Activated CD8-positive, alpha-beta T cell treated with anti-CD3 and anti-CD28 coated beads for 36 hours (primary cell): ENCODE results near the gene NUBP2. TPM values are rescaled to one million over a fixed set of nuclear protein-coding genes. Genes with fewer than 3 reads are reported as not detected.

Source experiments
- ATAC-seq: fragments of 200-7000 bp; cut with Tn5 transposase; one replicate; pipeline ENCODE4 v1.10.0; 2021; ENCODE audit warnings: mild to moderate bottlenecking, moderate library complexity
- CTCF ChIA-PET: fragments of 350-600 bp; sonication (Branson Sonifier 250); formaldehyde crosslinking; loops from one replicate; lab custom pipeline; 2021; ENCODE audit warnings: antibody characterized with exemption; lab: Charles Lee
- POLR2A ChIA-PET: fragments of 350-600 bp; sonication (Branson Sonifier 250); formaldehyde crosslinking; loops from one replicate; lab custom pipeline; 2021; ENCODE audit warnings: antibody characterized with exemption; lab: Charles Lee
- DNase-seq: peaks from one replicate; pipeline ENCODE4 v3.0.0-alpha.2; 2020
- H3K27ac Mint-ChIP-seq: one replicate; pipeline ENCODE4 v1.8.0; 2021; ENCODE audit warnings: mild to moderate bottlenecking, mixed read lengths
- H3K27me3 Mint-ChIP-seq: one replicate; pipeline ENCODE4 v1.8.0; 2021; ENCODE audit warnings: mixed read lengths
- H3K36me3 Mint-ChIP-seq: one replicate; pipeline ENCODE4 v1.8.0; 2021; ENCODE audit warnings: low read depth, mixed read lengths
- H3K4me1 Mint-ChIP-seq: one replicate; pipeline ENCODE4 v1.8.0; 2021; ENCODE audit warnings: low read depth, mixed read lengths
- H3K4me3 Mint-ChIP-seq: one replicate; pipeline ENCODE4 v1.8.0; 2021; ENCODE audit warnings: mild to moderate bottlenecking, moderate library complexity, mixed read lengths
- H3K9me3 Mint-ChIP-seq: one replicate; pipeline ENCODE4 v1.8.0; 2021; ENCODE audit warnings: mixed read lengths
- intact Hi-C: fragments of 100-400 bp; cut with micrococcal nuclease; formaldehyde crosslinking; loops from one replicate; pipeline ENCODE4 v1.10.0; 2022
- total RNA-seq, 2 experiments: library from RNA; stranded (reverse); gene quantifications; one replicate each; pipeline ENCODE4 v1.2.3, GENCODE V29; 2021
- TF ChIP-seq, protein P1 (sequence below): fragments of 200-600 bp; IDR thresholded peaks from one replicate; pipeline ENCODE4 v1.8.0; 2022; ENCODE audit warnings: antibody characterized with exemption, mild to moderate bottlenecking

NUBP2 gene
- total RNA-seq, 2 experiments from 2014 or later: 43.5 to 45.0 TPM

DNA sequence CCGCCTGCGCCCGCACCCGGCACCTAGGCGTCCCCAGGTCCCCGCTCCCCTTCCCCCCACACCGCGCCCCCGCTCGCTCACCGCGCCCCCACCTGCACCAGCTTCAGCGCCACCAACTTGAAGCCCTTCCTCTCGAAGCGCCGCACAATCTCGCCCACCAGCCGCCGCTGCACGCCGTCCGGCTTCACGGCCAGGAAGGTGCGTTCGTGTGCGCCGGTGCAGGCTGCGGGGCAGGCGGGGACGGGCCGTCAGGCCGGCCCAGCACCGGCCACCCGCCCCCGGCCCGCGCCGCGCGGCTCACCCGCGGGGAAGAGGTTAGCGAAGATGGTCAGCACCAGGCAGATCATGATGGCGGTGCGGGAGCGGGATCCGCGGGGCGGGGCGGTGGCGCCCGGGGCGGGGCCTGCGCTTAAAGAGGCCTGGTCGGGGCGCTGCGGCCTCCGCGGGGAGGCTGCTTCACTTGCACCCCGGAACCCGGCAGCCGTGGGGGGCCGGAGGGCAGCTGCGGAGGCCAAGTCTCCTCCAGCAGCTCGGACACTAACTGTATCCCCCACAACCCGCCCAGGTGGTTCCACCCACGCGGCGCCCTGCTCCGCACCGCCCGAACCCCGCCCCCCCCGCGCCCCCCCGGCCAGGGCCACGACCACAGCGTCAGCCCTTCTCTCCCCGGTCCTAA is 11.4 kb upstream of the NUBP2 start, which contains the start of gene NME3:
Gene NME3 (minus strand): TSS at position 356 of the 676 bp plus-strand sequence. CDS start 9 bp downstream, at position 347.
- Mint-ChIP-seq H3K36me3 (peaks cover 12% of the 10 kb centered on the region), H3K4me1 (peaks cover 14% of the 10 kb centered on the region), H3K9me3 (no peaks in the 10 kb centered on the region), H3K27ac (peak within 1 kb of the TSS; percentile 99), H3K4me3 (peak within 1 kb of the TSS; percentile 100), H3K27me3 (no peaks in the 10 kb centered on the region)
- ATAC-seq: peak; percentile 58
- ChIA-PET POLR2A (interaction anchor here (0.8 to 3.2 kb wide), 21 partner anchors 8 to 194 kb away, joined by 3 to 18 read pairs (median 5); partner anchors contain the start of genes CRAMP1, FAHD1, HAGH and IFT140), CTCF (interaction anchor here (3.4 kb wide), 1 partner anchor 11 kb away, joined by 36 read pairs; the partner anchor contains the start of genes NUBP2 and SPSB3)
- DNase-seq: peak; percentile 85
- intact Hi-C loops: loop anchor here (1.0 kb wide), 1 partner anchor 11 kb away; the partner anchor contains the start of genes NUBP2 and SPSB3
- TF ChIP-seq, protein P1, sequence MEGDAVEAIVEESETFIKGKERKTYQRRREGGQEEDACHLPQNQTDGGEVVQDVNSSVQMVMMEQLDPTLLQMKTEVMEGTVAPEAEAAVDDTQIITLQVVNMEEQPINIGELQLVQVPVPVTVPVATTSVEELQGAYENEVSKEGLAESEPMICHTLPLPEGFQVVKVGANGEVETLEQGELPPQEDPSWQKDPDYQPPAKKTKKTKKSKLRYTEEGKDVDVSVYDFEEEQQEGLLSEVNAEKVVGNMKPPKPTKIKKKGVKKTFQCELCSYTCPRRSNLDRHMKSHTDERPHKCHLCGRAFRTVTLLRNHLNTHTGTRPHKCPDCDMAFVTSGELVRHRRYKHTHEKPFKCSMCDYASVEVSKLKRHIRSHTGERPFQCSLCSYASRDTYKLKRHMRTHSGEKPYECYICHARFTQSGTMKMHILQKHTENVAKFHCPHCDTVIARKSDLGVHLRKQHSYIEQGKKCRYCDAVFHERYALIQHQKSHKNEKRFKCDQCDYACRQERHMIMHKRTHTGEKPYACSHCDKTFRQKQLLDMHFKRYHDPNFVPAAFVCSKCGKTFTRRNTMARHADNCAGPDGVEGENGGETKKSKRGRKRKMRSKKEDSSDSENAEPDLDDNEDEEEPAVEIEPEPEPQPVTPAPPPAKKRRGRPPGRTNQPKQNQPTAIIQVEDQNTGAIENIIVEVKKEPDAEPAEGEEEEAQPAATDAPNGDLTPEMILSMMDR: no peak

DNA sequence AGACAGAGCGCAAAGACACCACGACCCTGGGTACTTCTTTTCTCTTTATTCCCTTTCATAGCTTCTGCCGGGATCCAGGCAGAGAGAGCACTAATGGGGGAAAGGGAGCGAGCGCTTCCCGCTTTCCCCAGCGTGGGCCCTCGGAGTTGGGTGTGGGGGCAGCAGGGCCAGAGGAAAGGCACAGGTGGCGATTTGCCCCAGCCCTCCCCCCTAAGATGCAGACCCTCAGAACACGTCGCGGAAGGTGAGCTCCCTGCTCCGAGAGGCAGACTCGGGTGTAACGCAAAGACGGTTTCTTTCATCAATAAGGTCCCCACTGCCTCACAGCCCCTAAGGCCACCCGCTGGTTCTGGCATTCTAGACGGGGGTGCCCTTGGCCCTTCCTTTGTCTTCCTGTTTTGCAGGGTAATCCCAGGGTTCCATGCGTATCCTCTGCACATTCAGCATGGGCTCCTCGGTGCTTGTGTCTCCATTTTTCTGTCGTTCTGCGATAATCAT is 10.8 kb upstream of the NUBP2 start:
- DNase-seq: no peak
- no peaks in the 10 kb centered on the region for H3K27me3 Mint-ChIP-seq
- peaks cover 12% of the 10 kb centered on the region for H3K36me3 Mint-ChIP-seq
- peak overlapping the region; percentile 99 for H3K27ac Mint-ChIP-seq
- peak overlapping the region; percentile 100 for H3K4me3 Mint-ChIP-seq
- POLR2A ChIA-PET: interaction anchor here (0.6 to 3.2 kb wide), 18 partner anchors 8 to 772 kb away, joined by 3 to 18 read pairs (median 4); partner anchors contain the start of genes CRAMP1, IFT140, JPT2 and MAPK8IP3
- TF ChIP-seq, protein P1: no peak
- CTCF ChIA-PET: interaction anchor here (1.1 to 3.4 kb wide), 4 partner anchors 11 to 66 kb away, joined by 3 to 36 read pairs (median 5); partner anchors contain the start of genes MAPK8IP3, NUBP2 and SPSB3
- no peaks in the 10 kb centered on the region for H3K9me3 Mint-ChIP-seq
- intact Hi-C loops: loop anchor here (1.0 kb wide), 1 partner anchor 10 kb away; the partner anchor contains the start of genes NUBP2 and SPSB3
- peaks cover 14% of the 10 kb centered on the region for H3K4me1 Mint-ChIP-seq
- no peak for ATAC-seq

DNA sequence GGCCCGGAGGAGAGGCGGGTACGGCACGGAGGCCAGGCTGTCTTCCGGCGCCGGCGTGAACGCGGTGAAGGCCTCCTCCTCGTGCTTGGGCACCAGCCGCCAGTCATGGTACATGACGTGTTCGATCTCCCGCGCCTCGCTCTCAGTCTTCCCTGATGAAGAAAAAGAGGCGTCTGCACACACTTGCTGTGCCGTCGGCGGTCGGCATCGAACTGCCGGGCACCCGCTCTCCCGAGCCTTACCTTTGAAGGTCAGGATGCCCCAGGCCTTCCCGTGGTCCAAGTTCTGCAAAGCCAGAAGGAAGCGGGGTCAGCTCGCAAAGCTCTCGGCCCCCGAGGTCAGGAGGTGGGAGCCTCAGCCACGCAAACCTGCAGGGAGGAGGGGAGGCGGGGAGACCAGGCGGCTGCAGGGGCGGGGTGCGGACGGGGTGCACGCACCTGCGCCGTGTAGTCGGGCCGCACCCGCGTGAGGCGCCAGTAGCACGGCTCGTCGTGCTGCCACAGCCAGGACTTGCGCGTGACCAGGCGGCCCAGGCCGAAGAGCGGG is 10.3 kb upstream of the NUBP2 start, which contains the start of gene EME2:
Gene EME2 (plus strand): TSS at position 449 of the 546 bp plus-strand sequence. CDS start 418 bp downstream, outside the sequence.
- H3K27ac Mint-ChIP-seq: peak within 1 kb of the TSS; percentile 99
- peak within 1 kb of the TSS; percentile 100 for H3K4me3 Mint-ChIP-seq
- H3K4me1 Mint-ChIP-seq: peaks cover 14% of the 10 kb centered on the region
- no peaks in the 10 kb centered on the region for H3K9me3 Mint-ChIP-seq
- DNase-seq (peak; percentile 76), ATAC-seq (peak; percentile 27)
- CTCF ChIA-PET: interaction anchor here (0.6 to 3.4 kb wide), 5 partner anchors 10 to 69 kb away, joined by 3 to 36 read pairs (median 4); partner anchors contain the start of genes MAPK8IP3, NUBP2 and SPSB3
- H3K27me3 Mint-ChIP-seq: no peaks in the 10 kb centered on the region
- peaks cover 12% of the 10 kb centered on the region for H3K36me3 Mint-ChIP-seq
- POLR2A ChIA-PET: interaction anchor here (0.6 to 3.2 kb wide), 17 partner anchors 7 to 772 kb away, joined by 3 to 18 read pairs (median 4); partner anchors contain the start of genes MAPK8IP3, NUBP2, RPS2 and SPSB3
- intact Hi-C loops: no loop called here
- TF ChIP-seq, protein P1: no peak

DNA sequence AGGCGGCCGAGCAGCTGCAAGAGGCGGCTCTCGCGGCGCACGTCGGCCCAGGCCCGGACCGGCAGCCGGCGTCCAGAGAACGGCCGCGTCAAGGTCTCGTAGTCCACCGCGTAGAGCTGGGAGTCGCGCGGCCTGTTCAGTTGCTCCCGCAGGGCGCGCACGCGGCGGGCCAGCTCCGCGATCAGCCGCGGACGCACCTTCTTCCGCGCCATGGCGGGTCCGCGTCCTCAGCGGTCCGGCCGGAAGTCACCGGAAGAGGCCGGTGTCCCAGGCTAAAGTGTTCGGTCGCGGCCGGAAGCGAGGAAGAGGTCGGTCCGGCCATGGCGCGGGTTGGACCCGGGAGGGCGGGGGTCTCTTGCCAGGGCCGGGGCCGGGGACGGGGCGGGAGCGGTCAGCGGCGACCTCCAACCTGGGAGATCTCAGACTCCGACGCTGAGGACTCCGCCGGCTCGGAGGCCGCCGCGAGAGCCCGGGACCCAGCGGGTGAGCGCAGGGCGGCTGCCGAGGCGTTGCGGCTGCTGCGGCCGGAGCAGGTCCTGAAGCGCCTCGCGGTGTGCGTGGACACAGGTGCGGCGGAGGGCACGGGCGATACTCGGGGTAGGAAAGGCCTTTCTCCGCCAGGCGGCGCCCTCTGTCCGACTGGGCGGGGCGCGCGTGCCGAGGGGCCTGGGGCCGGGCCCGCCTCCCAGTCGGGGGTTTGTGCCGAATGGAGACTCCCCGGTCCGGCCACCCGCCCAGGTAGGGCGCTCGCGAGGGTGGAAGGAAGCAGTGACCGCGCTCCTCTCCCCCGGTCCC is 9.7 kb upstream of the NUBP2 start, which contains the start of gene MRPS34:
Gene MRPS34 (minus strand): TSS at position 227 of the 795 bp plus-strand sequence. CDS start 15 bp downstream, at position 212.
- TF ChIP-seq, protein P1: peak; percentile 97
- peaks cover 12% of the 10 kb centered on the region for H3K36me3 Mint-ChIP-seq
- ATAC-seq (peak; percentile 63), DNase-seq (peak; percentile 84)
- POLR2A ChIA-PET: interaction anchor here (0.7 to 3.2 kb wide), 12 partner anchors 7 to 382 kb away, joined by 3 to 18 read pairs (median 6); partner anchors contain the start of genes MAPK8IP3, NUBP2, SPSB3 and TRAF7
- H3K4me3 Mint-ChIP-seq: peak within 1 kb of the TSS; percentile 100
- peak within 1 kb of the TSS; percentile 99 for H3K27ac Mint-ChIP-seq
- no peaks in the 10 kb centered on the region for H3K27me3 Mint-ChIP-seq
- intact Hi-C loops: no loop called here
- peaks cover 14% of the 10 kb centered on the region for H3K4me1 Mint-ChIP-seq
- H3K9me3 Mint-ChIP-seq: no peaks in the 10 kb centered on the region
- CTCF ChIA-PET: interaction anchor here (0.6 to 3.4 kb wide), 6 partner anchors 9 to 69 kb away, joined by 3 to 36 read pairs (median 5); partner anchors contain the start of genes MAPK8IP3, NUBP2 and SPSB3
